ENCODE measurements around the gene LEUTX.
A peak's percentile ranks its signal among the peaks of the same experiment; 100 is the strongest.
"Not testable (repeated sequence)": the region's sequence is repeated elsewhere in the genome, so short reads cannot be mapped to it uniquely, and the experiment has no call there.

Gene LEUTX, protein sequence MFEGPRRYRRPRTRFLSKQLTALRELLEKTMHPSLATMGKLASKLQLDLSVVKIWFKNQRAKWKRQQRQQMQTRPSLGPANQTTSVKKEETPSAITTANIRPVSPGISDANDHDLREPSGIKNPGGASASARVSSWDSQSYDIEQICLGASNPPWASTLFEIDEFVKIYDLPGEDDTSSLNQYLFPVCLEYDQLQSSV

DNA sequence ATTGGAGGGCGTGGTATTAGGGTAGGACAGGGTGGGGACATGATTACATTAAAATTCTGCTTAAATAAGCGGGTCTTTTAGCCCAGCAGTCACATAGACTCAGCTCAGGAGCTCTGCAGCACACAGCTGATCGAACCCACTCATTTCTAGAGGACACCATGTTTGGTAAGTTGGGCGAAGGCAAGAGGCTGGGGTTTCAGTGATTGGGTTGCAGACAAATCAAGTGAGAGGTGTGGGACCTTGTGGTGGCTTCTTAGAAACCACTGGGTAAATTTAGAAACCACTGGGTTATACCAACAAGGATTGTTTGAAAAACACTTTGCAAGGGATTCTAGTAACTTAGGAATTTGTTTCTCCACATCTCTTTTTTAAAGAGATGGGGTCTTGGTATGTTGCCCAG lies at the start of gene LEUTX:
Gene LEUTX (plus strand): TSS at position 92 of the 400 bp plus-strand sequence. CDS start 67 bp downstream, at position 159.
- no peak for DNase-seq

DNA sequence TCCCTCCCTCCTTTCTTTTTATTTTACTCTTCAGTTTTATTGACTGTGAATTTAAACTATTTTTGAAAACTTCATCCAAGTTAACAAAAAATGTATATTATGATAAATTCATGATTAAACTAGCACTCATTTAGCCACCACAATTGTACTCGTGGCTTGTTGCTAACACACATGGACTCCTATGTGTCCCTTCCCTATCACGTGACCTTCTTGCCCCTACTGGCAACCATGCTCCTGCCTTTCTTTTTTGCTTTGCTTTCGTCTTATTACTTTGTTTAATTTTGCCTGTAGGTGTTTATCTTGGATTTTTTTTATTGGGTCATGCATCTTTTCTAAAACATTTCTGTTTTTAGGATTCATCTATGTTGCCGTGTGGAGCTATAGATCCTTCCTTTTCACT lies 49.1 kb upstream of the LEUTX start:
- no peak for DNase-seq

DNA sequence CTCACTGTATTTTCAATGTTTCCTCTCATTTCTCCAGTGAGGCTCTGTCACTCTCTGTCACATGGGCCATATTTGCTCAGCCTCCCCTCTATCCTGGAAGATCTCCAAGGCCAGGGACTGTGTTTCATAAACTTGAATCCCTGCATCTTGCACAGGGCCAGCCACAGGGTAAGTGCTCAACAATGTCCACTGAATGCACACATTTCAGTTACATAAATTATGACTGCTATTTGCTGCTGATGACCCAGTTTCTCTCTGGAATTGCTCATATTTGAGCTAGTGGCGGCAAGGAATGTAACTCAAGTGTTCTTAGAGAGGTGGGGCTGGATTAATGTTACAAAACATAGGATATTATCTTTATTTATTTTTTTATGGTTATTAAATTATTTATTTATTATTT lies 47.0 kb upstream of the LEUTX start:
- no peak for DNase-seq

DNA sequence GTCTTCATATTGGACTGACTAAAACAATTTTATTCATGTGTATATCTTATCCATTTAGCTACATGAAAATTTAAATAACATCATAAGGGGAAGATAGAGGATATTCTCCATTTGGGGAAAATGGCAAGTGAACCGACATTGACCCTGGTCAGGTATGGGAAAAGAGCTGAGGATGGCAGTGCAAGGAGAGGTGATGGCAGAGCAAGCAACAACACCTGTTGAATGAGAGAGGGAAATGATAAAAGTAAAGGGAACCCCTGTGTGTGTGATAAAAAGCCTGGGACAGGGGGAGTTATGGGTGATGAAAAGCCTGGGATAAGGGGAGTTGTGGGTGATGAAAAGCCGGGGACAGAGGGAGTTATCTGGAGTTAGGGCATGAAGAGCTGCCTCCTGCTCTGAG lies 44.8 kb upstream of the LEUTX start:
- DNase-seq, result no peak

DNA sequence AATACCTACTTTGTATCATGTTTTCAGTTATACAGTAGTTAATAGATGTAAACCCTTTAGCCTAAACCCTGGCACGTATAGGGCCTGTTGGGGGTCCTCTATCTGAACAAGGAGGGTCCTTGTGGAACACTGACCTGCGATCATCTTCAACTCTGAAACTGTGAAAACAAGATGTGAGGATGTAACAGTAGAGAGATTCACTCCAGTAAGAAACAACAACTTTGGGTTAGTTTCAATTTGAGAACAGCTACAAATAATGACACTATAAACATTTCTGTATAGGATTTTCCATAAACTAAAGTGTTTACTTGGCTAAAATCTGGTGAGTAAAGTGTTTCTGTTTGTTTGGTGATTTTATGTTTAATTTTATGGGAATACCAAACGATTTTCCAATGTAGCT lies 43.0 kb upstream of the LEUTX start:
- no peak for DNase-seq

DNA sequence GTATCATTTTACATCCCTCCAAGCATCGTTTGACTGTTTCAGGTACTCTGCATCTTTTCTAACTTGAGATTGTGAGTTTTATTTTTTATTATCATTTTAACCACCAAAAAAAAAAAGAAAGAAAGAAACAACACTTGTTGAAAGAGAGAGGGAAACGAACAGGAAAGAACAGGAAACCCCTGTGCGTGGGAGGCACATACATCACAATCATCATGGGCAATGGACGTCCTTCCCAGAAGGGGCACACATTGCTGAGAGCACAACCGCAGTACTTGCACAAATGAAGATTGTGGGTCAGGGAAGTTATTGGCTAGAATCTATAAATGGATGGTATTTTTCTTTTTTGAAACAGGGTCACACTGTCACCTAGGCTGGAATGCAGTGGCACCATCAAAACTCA lies 42.6 kb upstream of the LEUTX start:
- DNase-seq, result no peak

DNA sequence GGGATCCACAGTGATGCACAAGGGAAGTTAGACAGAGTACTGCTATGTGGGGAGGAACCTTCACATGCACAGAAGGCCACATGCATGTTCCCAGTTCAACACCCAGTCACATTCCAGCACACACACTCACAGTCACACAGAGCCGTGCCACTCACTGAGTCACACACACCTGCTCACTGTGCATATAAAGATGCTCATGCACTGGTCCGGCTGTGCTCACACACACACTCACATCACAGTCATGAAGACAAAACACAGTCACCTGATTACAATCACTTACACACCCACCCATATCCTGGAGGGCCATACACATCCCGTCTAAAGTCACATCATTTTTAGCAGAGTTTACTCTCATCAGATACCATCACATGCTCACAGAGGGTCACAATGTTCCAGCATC lies 41.3 kb upstream of the LEUTX start:
- no peak for DNase-seq

DNA sequence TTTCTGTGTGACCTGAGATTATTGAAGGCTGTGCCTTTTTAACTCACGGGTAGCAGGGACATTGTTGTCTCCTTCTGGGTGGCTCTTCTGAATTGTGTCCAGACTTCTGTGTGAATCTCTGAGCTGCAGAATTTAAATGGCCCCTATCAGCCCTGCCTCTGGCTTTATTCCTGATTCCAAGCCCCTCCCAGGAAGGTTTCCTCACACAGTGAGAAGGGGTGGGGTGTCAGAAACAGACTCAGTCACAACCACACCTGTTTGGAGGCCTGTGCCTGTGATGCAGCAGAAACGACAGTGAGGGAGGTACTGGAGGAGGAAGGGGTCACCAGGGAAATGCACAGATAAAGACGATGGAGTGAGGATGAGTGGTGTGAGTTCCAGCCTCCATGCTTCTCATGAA lies 40.8 kb upstream of the LEUTX start, which contains the start of gene CLC:
Gene CLC (minus strand): TSS at position 139 of the 400 bp plus-strand sequence. CDS start 77 bp downstream, at position 62.
- no peak for DNase-seq

DNA sequence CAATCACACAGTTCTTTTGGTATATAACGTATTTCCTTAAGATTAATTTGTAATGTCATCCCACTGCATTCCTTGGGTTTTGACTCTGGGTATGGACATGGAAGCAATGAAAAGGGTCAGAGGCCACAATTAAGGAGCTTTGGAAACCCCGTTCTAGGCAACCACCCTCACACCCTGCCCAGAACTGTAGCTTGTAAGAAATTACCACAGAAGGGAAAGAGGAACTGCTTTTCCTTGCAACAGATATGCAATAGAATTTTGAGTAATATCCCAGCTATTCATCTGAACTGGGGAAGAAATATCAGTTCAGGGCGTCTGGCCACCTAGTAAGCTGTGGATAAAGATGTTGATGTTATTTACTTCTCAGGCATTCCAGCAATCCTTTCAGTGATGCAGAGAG lies 39.8 kb upstream of the LEUTX start:
- no peak for DNase-seq

DNA sequence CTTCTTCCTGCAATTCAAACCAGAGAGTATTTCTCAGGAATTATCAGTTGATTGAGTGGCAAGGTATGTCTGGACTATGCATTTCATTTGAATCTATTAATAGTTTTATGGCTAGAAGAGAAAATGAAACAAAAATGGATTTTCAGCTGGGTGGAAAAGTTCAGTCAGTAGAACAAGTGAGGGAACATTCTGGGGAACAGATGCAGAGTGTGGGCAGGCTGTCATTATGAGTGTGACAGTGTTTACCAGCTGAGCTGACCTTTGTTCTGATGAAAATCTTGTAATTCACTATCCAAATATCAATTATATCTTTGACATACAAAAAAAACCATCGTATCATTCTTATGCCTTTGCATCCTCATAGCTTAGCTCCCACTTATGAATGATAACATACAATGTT lies 38.3 kb upstream of the LEUTX start:
- no peak for DNase-seq

DNA sequence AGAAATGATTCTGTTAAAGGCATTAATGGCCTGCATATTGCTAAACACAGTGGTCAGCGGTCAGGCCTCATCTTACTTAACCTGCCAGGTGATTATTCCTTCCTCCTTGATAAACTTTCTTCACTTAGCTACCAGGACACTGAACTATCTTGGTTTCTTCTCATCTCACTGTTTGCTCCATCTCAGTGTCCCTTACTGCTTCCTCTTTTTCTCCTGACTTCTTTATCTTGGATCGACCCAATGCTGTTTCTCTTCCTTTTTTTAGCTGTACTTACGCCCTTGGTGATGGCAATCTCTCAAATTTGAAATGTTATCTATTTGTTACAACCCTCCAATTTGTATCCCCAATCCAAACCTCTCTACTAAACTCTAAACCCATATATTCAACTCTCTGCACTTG lies 33.0 kb upstream of the LEUTX start:
- no peak for DNase-seq

DNA sequence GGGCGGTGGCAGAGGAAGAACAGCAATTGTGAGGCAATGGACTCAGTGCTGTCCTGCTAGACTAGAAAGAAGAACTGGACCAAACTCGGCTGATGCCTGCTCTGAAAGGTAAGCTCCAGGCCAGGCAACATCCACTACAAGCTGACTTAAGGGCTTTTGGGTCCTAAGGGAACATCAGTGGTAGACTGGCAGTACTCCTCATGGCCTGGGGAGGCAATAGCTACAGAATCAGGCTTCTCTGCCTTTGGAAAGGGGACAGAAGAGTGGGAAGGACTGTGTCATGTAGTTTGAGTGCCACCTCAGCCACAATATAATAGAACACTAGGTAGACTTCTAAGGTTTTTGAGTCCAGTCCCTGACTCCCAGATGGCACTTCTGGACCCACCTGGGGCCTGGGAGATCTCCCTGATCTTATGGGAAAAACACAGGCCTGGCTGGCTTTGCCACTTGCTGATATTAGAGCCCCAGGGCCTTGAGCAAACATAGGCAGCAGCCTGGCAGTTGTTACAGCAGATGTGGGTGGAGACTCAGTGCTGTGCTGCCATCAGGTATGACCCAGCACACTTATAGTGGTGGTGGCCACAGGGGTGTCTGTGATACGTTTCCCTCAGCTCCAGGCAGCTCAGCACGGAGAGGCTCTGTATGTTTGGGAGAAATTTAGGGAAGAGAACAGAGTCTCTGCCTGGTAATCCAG lies 31.7 kb upstream of the LEUTX start:
- DNase-seq, result no peak

DNA sequence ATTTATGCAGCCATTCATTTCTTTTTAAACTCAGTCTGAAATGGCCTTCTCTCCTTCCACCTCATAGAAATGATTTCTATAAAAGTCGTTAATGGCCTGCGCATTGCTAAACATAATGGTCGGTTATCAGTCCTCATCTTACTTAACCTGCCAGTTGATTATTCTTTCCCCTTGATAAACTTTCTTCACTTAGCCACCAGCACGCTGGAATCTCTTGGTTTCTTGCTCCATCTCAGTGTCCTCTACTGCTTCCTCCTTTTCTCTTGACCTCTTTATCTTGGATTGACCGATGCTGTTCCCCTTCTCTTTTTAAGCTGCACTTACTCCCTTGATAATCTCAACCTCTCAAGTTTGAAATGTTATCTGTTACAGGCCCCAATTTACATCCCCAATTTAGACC lies 28.7 kb upstream of the LEUTX start:
- no peak for DNase-seq

DNA sequence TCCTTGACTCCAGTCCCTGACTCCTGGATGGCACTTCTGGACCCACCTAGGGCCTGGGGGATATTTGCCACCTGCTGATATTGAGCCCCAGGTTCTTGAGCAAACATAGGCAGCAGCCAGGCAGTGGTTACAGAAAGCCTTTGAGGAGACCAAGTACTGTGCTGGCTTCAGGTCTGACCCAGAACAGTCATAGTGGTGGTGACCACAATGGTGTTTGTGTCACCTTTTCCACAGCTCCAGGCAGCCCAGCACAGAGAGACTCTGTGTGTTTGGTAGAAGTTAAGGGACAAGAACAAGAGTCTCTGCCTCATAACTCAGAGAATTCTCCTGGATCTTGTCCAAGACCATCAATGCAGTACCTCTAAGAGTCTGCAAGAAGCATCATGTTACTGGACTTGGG lies 26.3 kb upstream of the LEUTX start:
- no peak for DNase-seq

DNA sequence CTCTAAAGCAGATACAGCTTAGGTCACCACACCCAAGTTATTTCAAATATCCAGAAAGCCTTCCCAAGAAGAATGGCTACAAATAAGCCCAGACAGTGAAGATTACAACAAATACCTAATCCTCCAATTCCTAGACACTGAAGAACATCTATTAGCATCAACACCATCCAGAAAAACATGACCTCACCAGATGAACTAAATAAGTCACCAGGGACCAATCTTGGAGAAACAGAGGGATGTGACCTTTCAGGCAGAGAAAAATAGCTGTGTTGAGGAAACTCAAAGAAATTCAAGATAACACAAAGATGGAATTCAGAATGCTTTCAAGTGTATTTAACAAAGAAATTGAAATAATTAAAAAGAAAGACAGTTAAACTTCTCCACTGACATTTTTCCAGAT lies 25.9 kb upstream of the LEUTX start:
- DNase-seq, result no peak

DNA sequence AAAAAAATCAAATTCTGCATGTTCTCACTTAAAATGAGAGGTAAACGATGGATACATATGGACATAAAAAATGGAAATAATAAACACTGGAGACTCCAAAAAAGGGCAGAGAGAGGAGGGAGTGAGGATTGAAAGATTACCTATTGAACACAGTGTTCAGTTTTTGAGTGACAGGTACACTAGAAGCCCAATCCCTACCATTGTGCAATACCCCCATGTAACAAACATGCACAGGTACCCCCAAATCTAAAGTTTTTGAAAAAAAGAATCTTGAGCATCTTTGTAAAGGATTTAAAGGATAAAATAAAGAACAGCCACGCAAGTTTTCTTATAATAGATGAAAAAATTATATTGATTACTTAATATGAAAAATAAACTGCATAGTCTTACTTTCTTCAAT lies 24.1 kb upstream of the LEUTX start:
- DNase-seq, result no peak

DNA sequence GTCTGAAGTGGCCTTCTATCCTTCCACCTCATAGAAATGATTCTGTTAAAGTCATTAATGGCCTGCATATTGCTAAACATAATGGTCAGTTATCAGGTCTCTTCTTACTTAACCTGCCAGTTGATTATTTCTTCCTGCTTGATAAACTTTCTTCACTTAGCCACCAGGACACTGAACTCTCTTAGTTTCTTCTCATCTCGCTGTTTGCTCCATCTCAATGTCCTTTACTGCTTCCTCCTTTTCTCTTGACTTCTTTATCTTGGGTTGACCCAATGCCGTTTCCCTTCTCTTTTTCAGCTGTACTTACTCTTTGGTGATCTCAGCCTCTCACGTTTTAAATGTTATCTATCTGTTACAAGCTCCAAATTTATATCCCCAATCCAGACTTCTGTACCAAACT lies 23.7 kb upstream of the LEUTX start:
- DNase-seq, result no peak

DNA sequence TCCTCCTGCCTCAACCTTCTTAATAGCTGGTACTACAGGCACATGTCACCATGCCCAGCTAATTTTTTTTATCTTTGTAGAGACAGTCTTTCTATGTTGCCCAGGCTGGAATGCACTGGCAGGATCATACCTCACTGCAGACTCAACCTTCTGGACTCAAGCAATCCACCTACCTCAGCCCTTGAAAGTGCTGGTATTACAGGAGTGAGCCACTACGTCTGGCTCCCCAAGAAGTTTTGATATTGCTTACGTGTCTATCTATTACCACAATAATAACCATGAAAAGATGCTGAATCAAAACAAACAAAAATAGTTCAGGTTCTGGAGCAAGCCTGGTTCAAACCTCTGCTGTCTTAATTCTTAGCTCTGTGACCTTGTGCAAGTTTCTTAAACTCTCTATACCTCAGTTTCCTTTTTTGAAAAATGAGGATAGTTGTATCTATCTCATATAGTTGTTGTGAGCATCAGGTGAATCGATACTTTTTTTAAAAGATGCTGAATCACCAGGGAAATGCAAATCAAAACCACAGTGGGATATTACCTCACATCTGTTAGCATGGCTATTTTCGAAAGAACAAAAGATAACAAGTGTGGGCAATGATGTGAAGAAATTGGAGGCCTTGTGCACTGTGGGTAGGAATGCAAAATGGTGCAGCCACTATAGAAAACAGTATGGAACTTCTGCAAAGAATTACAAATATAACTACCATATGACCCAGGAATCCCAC lies 19.0 kb upstream of the LEUTX start:
- no peak for DNase-seq

DNA sequence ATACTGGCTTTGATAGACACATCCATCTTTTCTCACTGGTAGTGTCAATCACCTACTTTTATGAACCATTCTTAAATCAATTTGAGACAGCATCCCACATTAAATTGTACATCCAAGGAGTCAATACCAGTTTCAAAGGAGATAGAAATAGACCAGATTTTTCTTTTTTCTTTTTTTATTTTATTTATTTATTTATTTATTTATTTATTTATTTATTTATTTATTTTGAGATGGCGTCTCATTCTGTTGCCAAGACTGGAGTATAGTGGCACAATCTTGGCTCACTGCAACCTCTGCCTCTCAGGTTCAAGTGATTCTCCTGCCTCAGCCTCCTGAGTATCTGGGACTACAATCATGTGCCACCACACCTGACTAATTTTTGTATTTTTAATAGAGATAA lies 16.8 kb upstream of the LEUTX start:
- DNase-seq, result not testable (repeated sequence)

DNA sequence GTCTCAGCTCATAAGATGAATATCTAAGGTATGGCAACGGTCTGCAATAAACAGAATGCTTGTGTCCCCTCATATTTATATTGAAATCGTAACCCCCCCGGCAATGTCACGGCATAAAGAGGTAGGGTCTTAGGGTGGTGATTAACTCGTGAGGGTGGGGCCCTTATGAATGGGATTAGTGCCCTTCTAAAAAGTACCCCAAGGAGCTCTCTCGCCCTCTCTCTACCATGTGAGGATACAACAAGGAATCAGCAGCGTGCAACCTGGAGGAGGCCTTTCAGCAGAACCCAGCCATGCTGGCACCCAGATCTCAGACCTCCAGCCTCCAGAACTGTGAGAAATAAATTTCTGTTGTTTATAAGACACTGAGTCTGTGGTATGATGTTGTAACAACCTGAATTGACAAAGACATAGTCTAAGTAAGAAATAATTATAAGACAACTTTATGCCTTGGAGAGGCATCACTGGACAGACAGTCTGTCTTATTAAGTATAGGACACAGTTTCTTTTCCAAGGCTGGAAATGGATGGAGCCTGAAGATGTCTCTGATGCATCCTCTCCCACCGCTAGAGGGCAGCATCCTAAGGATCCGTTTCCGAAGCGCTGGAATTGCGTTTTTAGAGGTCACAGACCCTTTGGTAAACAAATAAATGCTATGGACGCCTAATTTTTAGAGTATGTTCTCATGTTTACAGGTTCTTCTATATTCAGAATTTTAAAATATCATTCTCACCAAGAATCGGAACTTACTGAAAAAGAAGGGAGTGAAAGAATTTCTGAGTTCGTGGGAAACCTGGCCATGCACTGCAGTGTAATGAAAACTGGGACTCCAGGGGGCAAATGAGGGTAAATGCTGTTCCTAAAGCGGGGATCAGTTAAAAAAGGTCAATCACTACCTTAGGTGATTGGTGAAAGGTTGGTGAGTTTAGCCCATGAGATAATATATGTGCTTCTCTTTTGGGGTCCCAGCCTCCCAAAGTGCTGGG lies 13.3 kb upstream of the LEUTX start:
- peak; percentile 34 for DNase-seq

DNA sequence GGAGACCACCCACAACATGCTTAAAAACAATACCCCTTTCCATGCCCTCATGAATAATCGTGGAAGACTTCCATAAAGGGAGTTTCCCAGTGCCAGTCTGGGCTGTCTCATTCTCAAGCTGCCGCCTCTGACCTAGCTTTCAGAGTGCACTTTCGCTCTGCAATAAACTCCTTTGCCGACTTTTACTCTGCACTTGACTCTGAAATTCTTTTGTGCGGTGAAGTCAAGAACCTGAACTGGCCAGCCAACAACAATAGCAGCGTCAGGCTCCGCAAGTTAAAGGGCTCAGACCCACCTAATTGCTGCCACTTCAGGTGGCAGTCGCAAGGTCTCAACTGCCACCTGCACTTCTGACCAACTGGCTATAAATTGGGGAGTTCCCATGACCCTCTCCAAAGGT lies 10.3 kb upstream of the LEUTX start:
- no peak for DNase-seq

DNA sequence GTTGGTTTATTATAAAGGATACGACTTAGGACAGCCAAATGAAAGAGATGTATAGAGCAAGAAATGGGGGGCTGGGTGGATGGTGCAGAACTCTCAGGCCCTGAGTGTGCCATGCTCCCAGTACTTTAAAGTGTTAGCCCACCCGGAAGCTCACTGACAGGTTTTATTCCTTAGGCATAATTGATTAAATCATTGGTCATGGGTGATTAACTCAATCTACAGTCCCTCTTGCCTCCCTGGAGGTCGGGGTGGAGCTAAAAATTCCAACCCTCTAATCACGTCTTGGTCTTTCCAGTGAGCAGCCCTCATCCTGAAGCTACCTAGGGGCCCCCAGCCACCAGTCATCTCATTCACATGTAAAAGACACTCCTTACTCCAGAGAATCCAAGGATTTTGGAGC lies 9.9 kb upstream of the LEUTX start:
- DNase-seq, result no peak

DNA sequence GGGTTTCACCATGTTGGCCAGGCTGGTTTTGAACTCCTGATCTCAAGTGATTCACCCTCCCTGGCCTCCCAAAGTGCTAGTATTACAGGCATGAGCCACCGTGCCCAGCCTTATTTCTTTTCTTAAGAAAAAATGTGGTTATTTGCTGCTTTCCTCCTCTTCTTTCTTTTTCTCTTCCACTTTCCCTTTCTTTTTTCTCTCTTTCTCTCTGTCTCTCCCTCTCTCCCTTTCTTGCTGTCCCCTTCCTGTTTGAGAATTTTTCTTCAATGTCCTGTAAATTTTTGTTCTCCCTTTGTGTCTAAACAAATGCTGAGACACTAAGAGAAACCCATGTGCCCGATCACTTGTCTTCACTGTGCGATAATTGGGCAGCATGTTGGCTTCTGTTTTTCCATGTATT lies 2.2 kb downstream of the LEUTX start:
- no peak for DNase-seq
